MM.1S (cell line): ENCODE measurements around the gene NSFL1C.

Source experiments
- EZH2 ChIP-seq: fragments of 300-600 bp; sonication (generic); optimal IDR thresholded peaks from 2 replicates; pipeline ENCODE3; 2017; ENCODE audit warnings: low read depth, mild to moderate bottlenecking, antibody characterized with exemption, low read length, mixed read lengths
- EZH2phosphoT487 ChIP-seq: fragments of 300-600 bp; sonication (generic); IDR thresholded peaks from 2 replicates; pipeline ENCODE4 v1.6.1; 2018; ENCODE audit warnings: antibody characterized with exemption, low read length
- TF ChIP-seq, protein P1 (sequence below): fragments of 300-600 bp; sonication (generic); IDR thresholded peaks from 2 replicates; pipeline ENCODE4 v1.5.1; 2016; ENCODE audit warnings: antibody characterized with exemption, low read length, mixed read lengths

DNA sequence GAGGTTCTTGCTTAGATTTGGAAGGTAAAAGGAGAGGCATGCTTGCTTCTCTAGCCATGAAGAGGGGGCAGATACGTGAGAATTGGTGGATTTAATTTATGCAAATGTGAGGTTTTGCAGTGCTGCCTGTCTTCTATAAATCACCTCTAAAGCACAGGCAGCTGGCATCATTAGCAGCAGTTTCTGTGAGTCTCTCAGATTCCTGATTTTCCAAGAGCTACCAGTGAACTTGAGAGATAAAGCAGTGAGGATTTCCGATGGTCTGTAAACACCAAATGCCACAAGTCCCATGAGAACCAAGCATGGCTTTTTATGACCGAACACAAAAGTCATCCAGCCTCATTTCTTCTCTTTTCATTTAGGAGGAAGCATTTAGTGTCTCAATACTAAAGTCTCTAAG lies 27.8 kb upstream of the NSFL1C start:
- TF ChIP-seq, protein P1, sequence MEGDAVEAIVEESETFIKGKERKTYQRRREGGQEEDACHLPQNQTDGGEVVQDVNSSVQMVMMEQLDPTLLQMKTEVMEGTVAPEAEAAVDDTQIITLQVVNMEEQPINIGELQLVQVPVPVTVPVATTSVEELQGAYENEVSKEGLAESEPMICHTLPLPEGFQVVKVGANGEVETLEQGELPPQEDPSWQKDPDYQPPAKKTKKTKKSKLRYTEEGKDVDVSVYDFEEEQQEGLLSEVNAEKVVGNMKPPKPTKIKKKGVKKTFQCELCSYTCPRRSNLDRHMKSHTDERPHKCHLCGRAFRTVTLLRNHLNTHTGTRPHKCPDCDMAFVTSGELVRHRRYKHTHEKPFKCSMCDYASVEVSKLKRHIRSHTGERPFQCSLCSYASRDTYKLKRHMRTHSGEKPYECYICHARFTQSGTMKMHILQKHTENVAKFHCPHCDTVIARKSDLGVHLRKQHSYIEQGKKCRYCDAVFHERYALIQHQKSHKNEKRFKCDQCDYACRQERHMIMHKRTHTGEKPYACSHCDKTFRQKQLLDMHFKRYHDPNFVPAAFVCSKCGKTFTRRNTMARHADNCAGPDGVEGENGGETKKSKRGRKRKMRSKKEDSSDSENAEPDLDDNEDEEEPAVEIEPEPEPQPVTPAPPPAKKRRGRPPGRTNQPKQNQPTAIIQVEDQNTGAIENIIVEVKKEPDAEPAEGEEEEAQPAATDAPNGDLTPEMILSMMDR: no peak
- TF ChIP-seq EZH2phosphoT487 (no peak), EZH2 (no peak)
